Measurements from ENCODE around the gene PATZ1. TPM values are rescaled to one million over a fixed set of nuclear protein-coding genes. Genes with fewer than 3 reads are reported as not detected.

The PATZ1 gene
- polyA plus RNA-seq, 1 of the 3 experiments (the other 2 are of a cell fraction), result 21.8 TPM

- Histone ChIP-seq H3K4me1 (ENCODE audit: control insufficient read depth in 1 of 2, insufficient read depth in 2 of 2, low read depth in 1 of 2, low read length in 1 of 2) (peaks cover 19 to 41% of the 10 kb centered on the region in 2 experiments), H3K9me2 (no peaks in the 10 kb centered on the region), H4K20me1 (ENCODE audit: insufficient read depth) (peaks cover 33% of the 10 kb centered on the region), H3K79me2 (ENCODE audit: insufficient read depth) (peaks cover 38% of the 10 kb centered on the region), H3K9me3 (no peaks in the 10 kb centered on the region), H2AFZ (ENCODE audit: low read depth) (peak overlapping the region; percentile 64; the same call in 1 of the 2 replicates), H3K36me3 (replicated peaks in 1 of 2; ENCODE audit: control insufficient read depth in 1 of 2, insufficient read depth in 2 of 2, low read length in 1 of 2) (peaks cover 13 to 20% of the 10 kb centered on the region in 2 experiments), H3K9ac (peak overlapping the region; percentile 86), H3K27me3 (ENCODE audit: insufficient read depth) (no peaks in the 10 kb centered on the region), H3F3A (replicated peaks; ENCODE audit: insufficient read depth) (peaks cover 11% of the 10 kb centered on the region), H3K4me2 (peak overlapping the region; percentile 99), H3K4me3 (ENCODE audit: low read depth in 2 of 2, low read length in 1 of 2) (peak overlapping the region; percentile 68 to 71), H3K27ac (ENCODE audit: low read depth in 2 of 2, low read length in 1 of 2) (peak overlapping the region; percentile 78 to 98)
- CTCF ChIA-PET, result interaction anchor here (1.5 to 2.2 kb wide), 2 partner anchors 34 to 52 kb away, joined by 5 to 16 read pairs; partner anchors contain the start of gene DRG1
- TF ChIP-seq ELF1 (IDR thresholded peaks at IDR 0.05), result 0 out of 2 replicates have a peak, but pooled peaks have one; percentile 14
- peak; percentile 72 for TF ChIP-seq POLR2AphosphoS5 (IDR thresholded peaks at IDR 0.05; ENCODE audit: low read depth, low read length)
- TF ChIP-seq SIN3A (IDR thresholded peaks at IDR 0.05; ENCODE audit: borderline replicate concordance, low read depth, low read length), result 0 out of 2 replicates have a peak, but pooled peaks have one; percentile 27
- TF ChIP-seq TAF1 (IDR thresholded peaks at IDR 0.05; ENCODE audit: borderline replicate concordance, low read depth, low read length), result peak; percentile 66; the same call in 1 of the 2 replicates
- TF ChIP-seq ZBTB33 (IDR thresholded peaks at IDR 0.05; ENCODE audit: borderline replicate concordance, low read depth), result peak; percentile 33; the same call in 1 of the 2 replicates
- TF ChIP-seq CHD2 (IDR thresholded peaks at IDR 0.05; ENCODE audit: low read length, partially characterized antibody), result peak; percentile 68
- peak; percentile 79 for TF ChIP-seq MXI1 (IDR thresholded peaks at IDR 0.05; ENCODE audit: low read depth, low read length)
- no peak for TF ChIP-seq MEF2A (IDR thresholded peaks at IDR 0.05; ENCODE audit: borderline replicate concordance, low read depth)
- no peak for TF ChIP-seq SMC3 (IDR thresholded peaks at IDR 0.05; ENCODE audit: low read depth, low read length)
- 0 out of 2 replicates have a peak, but pooled peaks have one; percentile 19 for TF ChIP-seq RXRA (IDR thresholded peaks at IDR 0.05; ENCODE audit: borderline replicate concordance, low read depth)
- TF ChIP-seq YY1 (IDR thresholded peaks at IDR 0.05; ENCODE audit: low read depth), result 0 out of 2 replicates have a peak, but pooled peaks have one; percentile 31
- TF ChIP-seq FOXJ3 (CRISPR knock-in tag; IDR thresholded peaks at IDR 0.05), result no peak
- TF ChIP-seq RFX5 (IDR thresholded peaks at IDR 0.05; ENCODE audit: low read length), result no peak
- TF ChIP-seq RCOR1 (IDR thresholded peaks at IDR 0.05; ENCODE audit: low read length), result no peak
- peak; percentile 73 for DNase-seq
- 7% methylated on average over 29 of the region's 50 CpGs for WGBS (ENCODE audit: low lambda C conversion rate)
- POLR2A ChIA-PET, result interaction anchor here (0.5 to 2.2 kb wide), 13 partner anchors 10 to 173 kb away, joined by 3 to 32 read pairs (median 3); partner anchors contain the start of genes DRG1, EIF4ENIF1 and PIK3IP1
Observed at GRCh38 chr22:31347251-31348008, 1.3 kb upstream of the PATZ1 start.

Data from SK-N-SH (cell line).